ENCODE data around the gene DLGAP1.

Gene DLGAP1

DNA sequence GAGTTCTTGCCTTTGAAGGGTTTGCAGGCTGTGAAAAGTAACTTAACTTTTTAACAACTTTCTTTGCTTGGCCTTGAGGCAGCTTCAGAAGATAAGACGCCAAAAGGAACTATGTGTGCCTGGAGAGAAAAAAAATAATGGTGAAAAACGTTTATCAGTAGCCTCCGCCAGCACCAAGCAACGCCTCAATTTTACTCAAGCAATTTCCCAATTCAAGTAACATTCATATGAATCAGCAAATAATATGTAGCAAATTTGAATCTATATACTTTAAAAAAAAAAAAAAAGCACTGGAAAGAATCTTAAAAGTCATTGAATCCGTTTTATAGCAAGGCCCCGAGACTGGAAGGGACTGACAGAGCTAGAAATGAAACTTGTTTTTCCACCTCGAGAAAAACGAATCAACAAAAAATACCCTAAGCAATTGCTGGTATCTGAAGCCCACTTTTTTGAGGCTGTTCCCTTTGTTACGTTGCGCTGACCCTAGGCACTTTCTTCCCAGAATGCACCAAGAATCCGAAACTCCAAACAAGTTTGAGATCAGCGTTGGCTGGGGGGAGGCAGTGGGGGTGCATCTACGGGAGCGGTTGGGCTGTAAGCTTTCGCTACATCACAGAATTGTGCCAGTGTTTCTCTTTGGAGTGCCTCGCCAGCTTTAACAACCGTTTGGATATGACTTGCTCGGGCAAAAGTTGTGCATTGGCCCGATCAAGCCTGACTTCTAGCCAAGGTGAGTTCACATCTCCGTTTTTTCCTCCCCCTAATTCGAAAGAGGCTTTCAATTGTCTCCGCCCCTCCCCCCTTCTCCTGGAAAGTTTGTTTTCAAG lies 1007.8 kb downstream of the DLGAP1 start:
- FAIRE-seq (no peak), DNase-seq (ENCODE audit: low spot score) (no peak)
